Measurements from ENCODE around the gene AMBRA1.

Gene AMBRA1

GRCh38 chr11:46438211-46438610 lies 155.6 kb downstream of the AMBRA1 start:
- ATAC-seq (no peak), DNase-seq (no peak)

DNA sequence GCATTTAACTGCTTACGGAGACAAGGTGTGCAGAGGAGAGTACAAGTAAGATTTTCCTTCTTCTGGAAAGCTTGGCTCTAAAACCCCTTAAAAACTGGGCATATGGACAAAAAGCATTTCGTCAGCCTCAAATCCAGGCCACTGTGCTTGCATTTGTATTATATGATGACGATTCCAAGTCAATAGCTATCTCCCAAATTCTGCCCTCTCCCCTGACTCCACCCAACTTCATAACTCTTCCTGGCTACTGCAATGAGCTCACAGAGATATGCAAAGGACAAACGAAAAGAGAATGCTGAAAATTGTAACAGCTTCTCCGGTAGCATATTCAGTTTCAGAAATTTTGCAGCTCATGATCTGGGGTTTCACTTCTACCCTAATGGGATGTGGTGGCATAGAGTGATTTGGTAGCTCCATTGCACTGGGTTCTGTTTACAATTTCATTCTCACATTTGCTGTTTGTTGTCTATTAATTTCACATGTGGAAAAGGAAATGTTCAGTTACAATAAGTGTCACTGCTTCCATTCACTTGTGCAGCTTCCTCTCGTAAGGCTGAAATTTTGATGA lies 156.6 kb downstream of the AMBRA1 start:
- ATAC-seq (no peak), DNase-seq (no peak)

DNA sequence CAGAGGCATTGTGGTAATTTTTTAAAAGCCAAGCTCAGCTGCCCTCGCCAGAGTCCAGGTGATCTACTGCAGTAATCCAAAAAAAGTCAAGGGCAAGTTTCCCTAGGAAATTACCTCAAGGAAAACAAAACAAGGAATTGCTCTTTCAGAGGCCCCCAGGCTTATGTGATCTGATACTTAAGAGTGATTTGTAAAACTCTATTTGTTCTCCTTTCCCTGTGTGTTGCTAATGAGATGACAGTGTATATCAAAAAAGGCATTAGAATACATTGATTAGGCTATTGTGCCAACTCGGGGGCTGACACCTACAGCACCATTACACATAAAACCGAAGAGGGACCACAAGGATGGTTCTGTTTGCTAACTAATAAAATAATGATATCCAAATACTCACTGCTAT lies 157.7 kb downstream of the AMBRA1 start:
- no peak for DNase-seq
- ATAC-seq: no peak

DNA sequence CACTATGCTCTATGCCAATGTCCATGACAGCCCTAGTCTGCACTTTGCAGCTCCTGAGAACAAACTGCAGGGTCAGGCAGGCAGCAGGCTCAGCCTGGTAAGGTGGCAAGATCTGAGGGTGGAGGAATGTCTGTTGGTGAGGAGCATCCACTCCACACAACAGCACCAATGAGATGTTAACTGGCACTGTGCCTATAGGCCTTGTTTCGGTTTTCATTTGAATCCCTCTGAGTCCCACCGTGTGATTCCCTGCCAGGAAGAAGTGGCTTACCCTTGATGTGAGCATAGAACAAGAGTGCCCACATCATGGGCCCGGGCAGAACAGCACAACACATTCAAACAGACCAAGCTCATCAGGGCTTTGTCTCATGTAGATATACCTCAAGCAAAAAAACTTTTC lies 158.1 kb downstream of the AMBRA1 start:
- ATAC-seq: no peak
- no peak for DNase-seq

- DNase-seq (no peak), ATAC-seq (no peak)
Measured at GRCh38 chr11:46431211-46431610, 162.6 kb downstream of the AMBRA1 start.

DNA sequence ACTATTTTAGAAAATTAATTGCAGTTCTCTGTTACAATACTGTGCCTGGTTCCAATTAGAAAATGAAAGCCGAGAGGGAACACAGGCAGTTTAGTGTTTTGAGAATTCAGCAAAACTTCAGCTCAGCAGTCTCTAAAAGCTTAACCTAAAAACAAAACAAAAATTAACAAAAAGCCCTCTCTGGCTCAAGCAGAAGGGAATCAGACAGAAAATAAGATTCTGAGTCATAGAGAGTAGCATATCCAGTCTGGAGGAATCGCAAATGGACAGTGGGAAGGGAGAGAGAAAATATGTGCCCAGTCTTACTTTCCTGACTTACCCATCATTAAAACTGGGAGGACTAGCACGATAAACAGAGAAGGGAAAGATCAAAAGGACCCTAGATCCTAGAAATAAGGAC lies 164.1 kb downstream of the AMBRA1 start:
- ATAC-seq (no peak), DNase-seq (no peak)

GRCh38 chr11:46427364-46427763 lies 166.5 kb downstream of the AMBRA1 start:
- no peak for ATAC-seq
- no peak for DNase-seq

GRCh38 chr11:46426233-46426991 lies 167.4 kb downstream of the AMBRA1 start:
- ATAC-seq (no peak), DNase-seq (no peak)

- ATAC-seq: no peak
Measured at GRCh38 chr11:46422588-46422987, 171.2 kb downstream of the AMBRA1 start.

DNA sequence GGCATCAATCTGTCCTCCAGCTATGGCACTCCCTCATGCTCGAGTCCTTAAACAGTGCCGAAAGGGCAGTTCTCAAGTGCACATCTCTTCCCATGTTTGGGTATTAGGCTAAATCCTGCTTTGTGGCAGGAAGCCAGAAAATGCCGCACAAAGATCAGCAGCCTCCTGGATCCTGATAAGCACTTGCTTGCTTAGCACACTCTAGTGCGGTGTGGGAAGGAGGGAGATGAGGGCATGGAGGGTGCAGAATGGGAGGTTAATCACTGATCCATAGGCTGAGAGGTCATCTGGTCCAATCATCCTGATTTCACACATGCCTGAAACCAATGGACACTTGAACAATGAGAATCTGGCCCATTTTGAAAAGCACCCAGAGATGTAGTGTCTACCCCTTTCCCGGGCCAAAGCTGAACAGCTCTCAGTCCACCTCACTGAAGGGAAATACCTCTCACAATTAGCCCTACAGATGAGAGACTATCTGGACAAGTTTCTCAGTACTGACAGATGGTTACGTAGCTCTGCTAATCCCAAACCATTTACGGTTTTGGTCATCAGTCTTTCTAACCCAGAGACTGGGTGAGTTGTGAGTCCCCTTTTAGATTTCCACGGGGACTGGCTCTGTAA lies 172.5 kb downstream of the AMBRA1 start:
- DNase-seq (no peak), ATAC-seq (no peak)

More at GRCh38 chr11:46422588-46422987, 171.2 kb downstream of the AMBRA1 start:
- no peak for DNase-seq

GRCh38 chr11:46420513-46420912 lies 173.3 kb downstream of the AMBRA1 start:
- no peak for DNase-seq
- peak; percentile 93 for ATAC-seq

DNA sequence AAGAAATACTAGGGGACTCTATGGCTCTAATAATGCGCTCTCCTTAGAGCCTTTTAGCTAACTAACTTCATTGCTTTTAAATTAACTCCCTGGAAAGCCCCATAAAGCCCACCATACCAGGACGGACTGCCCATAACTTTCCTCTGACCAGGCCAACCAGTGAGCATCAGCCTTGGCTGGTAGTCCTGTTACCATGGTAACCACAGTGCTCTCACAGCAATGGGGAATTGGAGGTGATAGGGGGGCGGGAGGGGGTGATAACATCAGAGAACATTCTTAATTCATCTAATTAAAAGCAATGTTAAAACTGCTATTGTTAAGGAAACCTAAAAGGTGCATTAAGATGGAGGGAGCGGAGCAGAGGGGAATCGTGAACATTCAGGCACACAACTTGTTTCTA lies 175.1 kb downstream of the AMBRA1 start:
- DNase-seq: no peak
- ATAC-seq: no peak

DNA sequence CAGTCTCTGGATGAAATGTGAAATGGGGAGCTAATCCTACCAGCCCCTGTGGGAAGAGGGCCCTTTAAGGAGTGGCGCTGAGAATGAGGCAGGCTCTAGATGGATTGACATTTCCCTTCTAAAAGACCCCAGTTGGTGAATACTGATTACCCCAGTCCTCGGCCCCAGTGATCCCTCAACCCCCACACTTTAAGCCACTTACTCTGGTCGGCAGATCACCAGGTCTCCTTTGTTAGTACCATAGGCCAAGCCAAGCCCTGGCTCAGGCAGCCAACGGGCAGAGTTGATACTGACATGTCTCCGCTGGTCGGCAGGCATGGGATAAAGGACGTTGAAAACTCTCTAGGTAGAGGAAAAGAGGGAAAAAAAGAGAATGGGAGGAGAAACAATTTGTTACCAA lies 176.1 kb downstream of the AMBRA1 start:
- ATAC-seq (no peak), DNase-seq (no peak)

DNA sequence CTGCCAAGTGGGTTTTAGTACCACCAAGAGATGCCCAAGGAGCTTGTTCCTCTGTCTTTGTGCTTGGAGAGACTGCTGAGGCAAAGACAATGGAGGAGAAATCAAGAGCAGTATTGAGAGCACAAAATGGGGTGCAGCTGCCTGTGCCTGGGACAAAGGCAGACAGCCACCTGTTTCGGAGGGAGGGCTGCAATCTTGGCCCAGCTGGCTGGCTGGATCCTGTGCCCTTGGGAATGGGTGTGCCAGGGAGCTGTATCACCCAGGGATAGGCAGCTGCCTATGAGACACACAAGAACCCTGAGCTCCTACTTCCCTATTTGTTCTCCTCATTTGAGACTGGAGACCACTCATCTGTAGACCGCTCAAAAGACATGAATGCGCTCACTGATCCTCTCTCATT lies 178.9 kb downstream of the AMBRA1 start:
- ATAC-seq (no peak), DNase-seq (no peak)

- DNase-seq (no peak), ATAC-seq (no peak)
Measured at GRCh38 chr11:46414466-46414796, 179.4 kb downstream of the AMBRA1 start.

- DNase-seq (no peak), ATAC-seq (no peak)
Measured at GRCh38 chr11:46413760-46414465, 179.9 kb downstream of the AMBRA1 start.

GRCh38 chr11:46410021-46410420 lies 183.8 kb downstream of the AMBRA1 start:
- ATAC-seq (no peak), DNase-seq (no peak)

GRCh38 chr11:46408407-46408986 lies 185.3 kb downstream of the AMBRA1 start:
- DNase-seq (no peak), ATAC-seq (peak; percentile 23)

DNA sequence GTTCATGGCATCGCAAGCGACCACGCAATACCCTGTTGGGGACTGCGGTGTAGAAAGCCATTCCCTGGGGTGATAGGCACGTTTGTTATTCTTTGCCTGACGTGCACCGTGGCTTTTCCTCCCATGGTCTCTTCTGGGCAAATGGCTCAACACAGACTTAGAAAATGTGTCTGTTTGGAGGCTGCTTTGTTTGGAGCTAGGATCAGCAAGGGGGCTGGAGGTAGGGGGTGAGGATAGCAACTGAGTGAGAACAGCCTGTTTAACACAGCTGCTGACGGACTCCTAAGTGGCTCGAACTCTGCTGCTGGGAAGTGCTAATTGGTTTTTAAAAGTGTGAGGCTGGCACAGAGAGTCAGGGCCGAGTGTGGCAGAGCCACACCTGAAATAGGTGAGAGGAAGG lies 186.2 kb downstream of the AMBRA1 start:
- DNase-seq: no peak

DNA sequence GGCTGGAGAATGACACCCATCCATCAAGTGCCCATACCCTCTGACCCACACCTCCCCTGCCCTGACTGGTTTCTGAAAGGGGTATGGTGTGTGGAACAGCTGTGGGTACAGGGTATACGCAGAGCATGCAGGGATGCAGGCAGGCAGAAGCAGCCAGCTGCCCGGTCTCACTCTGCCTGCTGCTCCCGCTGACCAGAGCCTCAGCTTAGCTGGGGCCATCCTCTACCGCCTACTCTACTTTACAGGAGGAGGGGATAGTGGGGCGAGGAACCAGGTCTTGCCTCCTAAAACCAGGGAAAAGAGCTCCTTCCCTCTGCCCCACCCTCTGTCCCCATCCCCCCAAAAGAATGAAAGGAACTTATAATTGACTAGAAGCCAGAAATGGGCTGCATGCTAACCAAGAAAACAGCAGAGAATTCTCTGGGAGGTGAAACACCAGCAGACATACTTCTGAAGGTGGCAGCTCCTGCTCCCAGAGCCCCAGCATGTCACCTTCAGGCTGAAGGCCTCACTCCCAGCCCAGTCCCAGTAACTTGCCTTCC lies 189.3 kb downstream of the AMBRA1 start:
- ATAC-seq (no peak), DNase-seq (no peak)

More for the DNA sequence above, 186.2 kb downstream of the AMBRA1 start:
- no peak for ATAC-seq

DNA sequence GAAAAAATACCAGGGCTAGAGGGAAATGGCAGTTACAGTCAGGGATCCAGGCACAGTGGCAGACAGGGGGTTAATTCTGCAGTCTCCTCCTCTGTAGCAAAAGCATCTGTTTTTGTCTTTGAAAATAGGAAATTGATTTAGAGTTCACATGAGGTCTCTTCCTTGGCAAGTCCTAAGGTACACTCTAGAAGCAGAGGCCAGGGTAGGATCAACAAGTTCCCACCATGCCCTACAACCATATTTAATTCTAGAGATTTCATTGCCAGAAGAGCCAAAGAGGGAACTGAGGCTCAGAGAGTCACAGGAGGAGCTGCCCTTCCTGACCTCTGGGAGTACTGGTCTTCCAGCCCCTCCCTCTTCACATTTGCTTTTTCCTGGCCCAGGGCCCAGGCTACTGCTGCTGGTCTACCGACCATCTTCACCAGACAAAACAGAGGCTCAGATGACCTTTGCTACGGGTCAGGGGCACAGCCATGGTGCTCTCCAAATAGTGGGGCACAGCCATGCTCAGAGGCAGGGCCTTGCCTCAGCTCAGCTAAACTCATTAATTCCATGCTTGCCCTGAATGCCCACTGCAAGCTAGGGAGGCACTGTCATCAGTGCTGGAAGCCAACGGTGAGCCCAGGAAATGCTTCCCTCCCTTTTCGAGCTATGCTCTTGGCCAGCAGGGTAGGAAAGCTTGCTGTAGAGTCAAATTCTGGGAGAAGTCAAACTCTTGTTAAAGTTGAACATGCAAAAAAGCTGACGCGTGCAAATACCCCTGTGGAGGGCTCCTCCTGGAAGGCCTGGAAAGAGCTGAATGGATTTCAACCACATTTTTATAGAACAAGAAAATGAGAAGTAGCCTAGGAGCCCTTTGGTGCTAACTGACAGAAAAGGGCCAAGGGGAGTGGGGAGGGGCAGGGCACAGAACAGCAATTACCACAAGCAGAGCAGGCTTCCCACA lies 190.6 kb downstream of the AMBRA1 start:
- ATAC-seq (no peak), DNase-seq (no peak)
